ENCODE measurements around the gene NIM1K. TPM values are rescaled to one million over a fixed set of nuclear protein-coding genes. Genes with fewer than 3 reads are reported as not detected.
"Not testable (repeated sequence)": the region's sequence is repeated elsewhere in the genome, so short reads cannot be mapped to it uniquely, and the experiment has no call there.

Gene NIM1K
- polyA plus RNA-seq, 1 donor from 2014 or later, result not detected

GRCh38 chr5:43168175-43168574 lies 23.9 kb upstream of the NIM1K start:
- no peak overlapping the region for H3K4me3 Mint-ChIP-seq
- no peak overlapping the region for H3K27ac Mint-ChIP-seq
- H3K36me3 Mint-ChIP-seq, result peaks cover 14% of the 10 kb centered on the region
- no peaks in the 10 kb centered on the region for H3K27me3 Mint-ChIP-seq
- H3K9me3 Mint-ChIP-seq, result no peaks in the 10 kb centered on the region
- peaks cover 2 to 6% (median 5%) of the 10 kb centered on the region in 3 donors for H3K4me1 Mint-ChIP-seq

DNA sequence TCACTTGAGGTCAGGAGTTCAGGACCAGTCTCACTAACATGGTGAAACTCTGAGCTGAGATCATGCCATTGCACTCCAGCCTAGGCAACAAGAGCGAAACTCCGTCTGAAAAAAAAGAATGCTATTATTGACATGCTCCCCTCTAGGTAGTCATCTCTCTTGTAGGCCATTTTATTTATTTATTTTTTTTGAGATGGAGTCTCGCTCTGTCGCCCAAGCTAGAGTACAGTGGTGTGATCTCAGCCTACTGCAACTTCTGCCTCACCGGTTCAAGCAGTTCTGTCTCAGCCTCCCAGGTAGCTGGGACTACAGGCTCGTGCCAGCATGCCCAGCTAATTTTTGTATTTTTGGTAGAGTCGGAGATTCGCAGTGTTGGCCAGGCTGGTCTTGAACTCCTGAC lies 20.6 kb upstream of the NIM1K start:
- Mint-ChIP-seq H3K27ac (no peak overlapping the region), H3K27me3 (no peaks in the 10 kb centered on the region), H3K9me3 (no peaks in the 10 kb centered on the region), H3K4me3 (no peak overlapping the region), H3K36me3 (peaks cover 7% of the 10 kb centered on the region), H3K4me1 (peaks cover 0 to 7% (median 2%) of the 10 kb centered on the region in 3 donors)

- Mint-ChIP-seq H3K9me3 (no peaks in the 10 kb centered on the region), H3K36me3 (peaks cover 7% of the 10 kb centered on the region), H3K27me3 (no peaks in the 10 kb centered on the region), H3K27ac (no peak overlapping the region), H3K4me1 (peaks cover 0 to 6% (median 0%) of the 10 kb centered on the region in 3 donors), H3K4me3 (no peak overlapping the region)
Observed at GRCh38 chr5:43171926-43172325, 20.1 kb upstream of the NIM1K start.

- Mint-ChIP-seq H3K27ac (no peak overlapping the region), H3K9me3 (no peaks in the 10 kb centered on the region), H3K4me1 (peaks cover 0 to 5% (median 0%) of the 10 kb centered on the region in 3 donors), H3K36me3 (peaks cover 13% of the 10 kb centered on the region), H3K4me3 (no peak overlapping the region), H3K27me3 (no peaks in the 10 kb centered on the region)
Observed at GRCh38 chr5:43172779-43173178, 19.2 kb upstream of the NIM1K start.

- no peaks in the 10 kb centered on the region for H3K27me3 Mint-ChIP-seq
- no peak overlapping the region for H3K4me3 Mint-ChIP-seq
- peaks cover 0 to 4% (median 0%) of the 10 kb centered on the region in 3 donors for H3K4me1 Mint-ChIP-seq
- peak overlapping the region in 1 of 3 donors; percentile 33 for H3K27ac Mint-ChIP-seq
- H3K9me3 Mint-ChIP-seq, result no peaks in the 10 kb centered on the region
- peaks cover 13% of the 10 kb centered on the region for H3K36me3 Mint-ChIP-seq
Observed at GRCh38 chr5:43174586-43174985, 17.4 kb upstream of the NIM1K start.

DNA sequence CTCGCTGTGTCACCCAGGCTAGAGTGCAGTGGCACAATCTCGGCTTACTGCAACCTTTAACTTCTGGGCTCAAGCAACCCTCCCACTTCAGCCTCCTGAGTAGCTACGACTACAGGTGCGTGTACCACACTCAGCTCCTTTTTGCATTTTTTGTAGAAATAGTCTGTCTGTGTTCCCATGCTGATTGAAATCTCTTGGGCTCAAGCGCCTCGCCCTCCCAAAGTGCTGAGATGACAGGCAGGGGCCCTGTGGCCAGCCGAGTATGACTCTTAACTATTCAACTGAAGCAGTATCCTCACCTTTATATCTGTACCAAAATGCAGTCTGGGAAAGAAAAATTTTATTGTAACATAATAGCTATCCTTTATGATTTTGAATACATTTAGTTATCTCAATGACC lies 12.2 kb upstream of the NIM1K start:
- Mint-ChIP-seq H3K27ac (peak overlapping the region in 1 of 3 donors; percentile 57), H3K4me3 (no peak overlapping the region), H3K27me3 (no peaks in the 10 kb centered on the region), H3K9me3 (no peaks in the 10 kb centered on the region), H3K4me1 (no peaks in the 10 kb centered on the region), H3K36me3 (peaks cover 16% of the 10 kb centered on the region)

- H3K4me3 Mint-ChIP-seq, result no peak overlapping the region
- no peaks in the 10 kb centered on the region for H3K27me3 Mint-ChIP-seq
- no peak overlapping the region for H3K27ac Mint-ChIP-seq
- peaks cover 14% of the 10 kb centered on the region for H3K36me3 Mint-ChIP-seq
- no peaks in the 10 kb centered on the region for H3K4me1 Mint-ChIP-seq
- H3K9me3 Mint-ChIP-seq, result peaks cover 0 to 1% (median 0%) of the 10 kb centered on the region in 3 donors
Observed at GRCh38 chr5:43182421-43182820, 9.6 kb upstream of the NIM1K start.

DNA sequence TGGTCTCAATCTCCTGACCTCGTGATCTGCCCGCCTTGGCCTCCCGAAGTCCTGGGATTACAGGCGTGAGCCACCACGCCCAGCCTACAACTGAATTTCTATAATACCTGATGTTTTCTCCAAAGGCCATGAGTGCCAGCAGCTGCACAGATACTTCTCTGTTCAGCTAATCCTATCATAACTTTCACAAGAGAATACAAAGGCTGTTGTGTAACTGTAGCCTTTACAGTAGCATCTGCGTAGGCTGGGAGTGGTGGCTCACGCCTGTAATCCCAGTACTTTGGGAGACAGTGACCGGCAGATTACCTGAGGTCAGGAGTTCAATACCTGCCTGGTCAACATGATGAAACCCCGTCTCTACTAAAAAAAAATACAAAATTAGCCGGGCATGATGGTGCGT lies 8.9 kb upstream of the NIM1K start:
- not testable (repeated sequence) for H3K4me1 Mint-ChIP-seq

GRCh38 chr5:43190755-43191603 lies 1.0 kb upstream of the NIM1K start:
- peak overlapping the region; percentile 83 to 93 (median 88) for H3K4me3 Mint-ChIP-seq
- H3K36me3 Mint-ChIP-seq, result peaks cover 3% of the 10 kb centered on the region
- H3K27ac Mint-ChIP-seq, result no peak overlapping the region
- H3K4me1 Mint-ChIP-seq, result peaks cover 8 to 20% (median 19%) of the 10 kb centered on the region in 3 donors
- H3K9me3 Mint-ChIP-seq, result peaks cover 0 to 7% (median 1%) of the 10 kb centered on the region in 3 donors
- H3K27me3 Mint-ChIP-seq, result peaks cover 24% of the 10 kb centered on the region

More for the DNA sequence above, 8.9 kb upstream of the NIM1K start:
- not testable (repeated sequence) for H3K27ac Mint-ChIP-seq, H3K9me3 Mint-ChIP-seq, H3K27me3 Mint-ChIP-seq, H3K4me3 Mint-ChIP-seq
- peaks cover 12% of the 10 kb centered on the region for H3K36me3 Mint-ChIP-seq

GRCh38 chr5:43192558-43193180 lies 644 bp downstream of the NIM1K start:
- Mint-ChIP-seq H3K27me3 (peaks cover 24% of the 10 kb centered on the region), H3K4me3 (peak overlapping the region; percentile 59 to 93 (median 88)), H3K27ac (peak overlapping the region in 1 of 3 donors; percentile 25)

DNA sequence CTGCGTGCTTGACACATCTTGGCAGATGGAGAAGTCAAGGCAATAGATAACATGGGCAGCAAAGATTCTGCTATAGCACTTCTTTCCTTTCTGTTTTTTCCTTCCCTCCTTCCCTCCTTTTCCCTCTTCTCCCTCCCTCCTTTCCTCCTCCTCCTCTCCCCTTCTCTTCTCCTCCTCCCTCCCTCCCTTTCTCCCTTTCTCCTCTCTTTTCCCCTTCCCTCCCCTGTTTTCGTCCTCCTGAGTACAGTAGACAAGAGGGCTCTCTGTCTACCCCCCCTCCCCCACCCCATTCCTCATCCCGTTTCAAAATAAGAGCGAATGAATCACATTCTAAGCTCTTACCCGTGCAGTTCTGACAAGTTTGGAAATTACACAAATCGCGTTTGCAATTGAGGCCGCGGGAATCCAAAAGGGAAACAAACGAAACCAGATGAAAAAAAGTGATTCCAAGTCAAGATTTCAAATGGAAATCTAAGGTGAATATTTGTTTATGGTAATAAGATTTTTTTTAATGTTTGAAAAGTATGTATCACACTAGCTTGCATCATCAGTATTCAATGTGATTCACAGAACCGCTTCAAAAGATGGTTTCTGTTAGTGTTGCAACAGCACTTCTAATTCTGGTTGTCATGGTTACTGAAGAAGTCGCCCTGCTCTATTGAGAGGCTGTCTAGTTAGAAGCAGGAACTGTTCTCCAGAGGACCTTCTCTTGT lies 1.3 kb downstream of the NIM1K start:
- peaks cover 8 to 20% (median 19%) of the 10 kb centered on the region in 3 donors for H3K4me1 Mint-ChIP-seq
- H3K36me3 Mint-ChIP-seq, result peaks cover under 1% of the 10 kb centered on the region
- peaks cover 0 to 1% (median 0%) of the 10 kb centered on the region in 3 donors for H3K9me3 Mint-ChIP-seq
- H3K27ac Mint-ChIP-seq, result no peak overlapping the region
- peak overlapping the region; percentile 77 to 93 (median 88) for H3K4me3 Mint-ChIP-seq
- peaks cover 24% of the 10 kb centered on the region for H3K27me3 Mint-ChIP-seq

More at GRCh38 chr5:43192558-43193180, 644 bp downstream of the NIM1K start:
- Mint-ChIP-seq H3K36me3 (peaks cover 3% of the 10 kb centered on the region), H3K9me3 (peaks cover 0 to 7% (median 0%) of the 10 kb centered on the region in 3 donors), H3K4me1 (peaks cover 8 to 20% (median 19%) of the 10 kb centered on the region in 3 donors)

- no peaks in the 10 kb centered on the region for H3K9me3 Mint-ChIP-seq
- no peak overlapping the region for H3K27ac Mint-ChIP-seq
- H3K36me3 Mint-ChIP-seq, result no peaks in the 10 kb centered on the region
- H3K27me3 Mint-ChIP-seq, result peaks cover 24% of the 10 kb centered on the region
- H3K4me3 Mint-ChIP-seq, result peak overlapping the region in 2 of 4 donors; percentile 77 to 93
- H3K4me1 Mint-ChIP-seq, result peaks cover 8 to 20% (median 19%) of the 10 kb centered on the region in 3 donors
Observed at GRCh38 chr5:43193894-43194265, 1.9 kb downstream of the NIM1K start.

- peaks cover 0 to 2% (median 0%) of the 10 kb centered on the region in 3 donors for H3K9me3 Mint-ChIP-seq
- no peak overlapping the region for H3K27ac Mint-ChIP-seq
- peaks cover 8 to 20% (median 18%) of the 10 kb centered on the region in 3 donors for H3K4me1 Mint-ChIP-seq
- no peak overlapping the region for H3K4me3 Mint-ChIP-seq
- peaks cover 3% of the 10 kb centered on the region for H3K36me3 Mint-ChIP-seq
- peaks cover 24% of the 10 kb centered on the region for H3K27me3 Mint-ChIP-seq
Observed at GRCh38 chr5:43195670-43196265, 3.7 kb downstream of the NIM1K start.

DNA sequence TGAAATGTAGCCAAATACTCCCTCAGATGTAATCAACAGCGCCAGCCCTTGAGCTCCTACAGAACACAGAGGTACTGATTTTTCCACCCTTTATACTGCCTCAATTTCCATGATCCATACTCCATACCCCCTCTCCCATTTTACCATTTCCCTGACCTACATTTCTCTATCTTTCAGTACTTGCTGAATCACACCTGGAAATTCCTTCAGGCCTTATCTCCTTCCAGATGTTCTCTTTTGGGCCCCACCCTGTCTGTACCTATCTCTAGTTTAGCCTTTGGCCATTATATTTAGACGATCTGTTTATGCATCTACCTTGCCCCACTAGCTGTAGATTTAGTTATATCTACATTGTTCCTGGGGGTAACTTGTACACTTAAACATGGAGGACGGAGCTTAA lies 5.5 kb downstream of the NIM1K start:
- Mint-ChIP-seq H3K4me3 (no peak overlapping the region), H3K9me3 (peaks cover 0 to 2% (median 0%) of the 10 kb centered on the region in 3 donors), H3K27me3 (peaks cover 17% of the 10 kb centered on the region), H3K36me3 (peaks cover 3% of the 10 kb centered on the region), H3K27ac (no peak overlapping the region), H3K4me1 (peaks cover 3 to 12% (median 10%) of the 10 kb centered on the region in 3 donors)

Measured in IgD-negative memory B cell (primary cell).